Ovary (tissue), 9 donors: Measurements from ENCODE around the gene GGA1. TPM values are rescaled to one million over a fixed set of nuclear protein-coding genes. Genes with fewer than 3 reads are reported as not detected.

Source experiments
- DNase-seq, 5 donors: peaks; one replicate each; pipeline ENCODE4 v3.0.0-alpha.2; 2019 to 2020
- H3K27ac ChIP-seq, 2 donors: fragments of 200-600 bp; one replicate each; pipeline versions ENCODE4 v1.5.1 to v1.8.0; 2019 to 2022
- H3K27me3 ChIP-seq: fragments of 200-600 bp; one replicate; pipeline ENCODE4 v1.8.0; 2022
- H3K36me3 ChIP-seq: fragments of 200-600 bp; sonication (generic); one replicate; pipeline ENCODE4 v1.5.1; 2019
- H3K4me1 ChIP-seq: one replicate; pipeline ENCODE4 v1.8.1; 2013; ENCODE audit warnings: mild to moderate bottlenecking, moderate library complexity; ENCODE audit not compliant: insufficient read depth
- H3K4me3 ChIP-seq: fragments of 200-600 bp; sonication (generic); one replicate; pipeline ENCODE4 v1.5.1; 2017
- H3K9me3 ChIP-seq, 2 donors: fragments of 200-600 bp in 1 of 2; sonication (generic) in 1 of 2; one replicate each; pipeline versions ENCODE4 v1.5.1 to v1.8.1; 2013 to 2019; ENCODE audit warnings: mild to moderate bottlenecking in 1 of 2, moderate library complexity in 1 of 2
- EP300 ChIP-seq: sonication (generic); formaldehyde crosslinking; IDR thresholded peaks from one replicate; pipeline ENCODE4 v1.6.1; 2017; ENCODE audit warnings: antibody characterized with exemption
- POLR2A ChIP-seq: fragments of 450-650 bp; IDR thresholded peaks from one replicate; pipeline ENCODE4 v1.6.1; 2017; ENCODE audit warnings: antibody characterized with exemption, mild to moderate bottlenecking, moderate library complexity
- WGBS, 3 donors: extraction: QIAGEN DNeasy Blood & Tissue Kit in 1 of 3; methylation state at CpG; one replicate each; pipeline versions ENCODE4 v1.1.5 to v1.1.7; 2013 to 2017; 5-methylcytosine and 5-hydroxymethylcytosine counted together
- intact Hi-C, 4 donors: fragments of 100-400 bp; cut with DNase I; formaldehyde crosslinking; loops; one replicate each; pipeline versions ENCODE4 v1.11.0 to v1.15.1; 2022 to 2023
- polyA plus RNA-seq, 2 donors: library from polyadenylated mRNA; stranded (reverse); fragments of 200-250 nt in 1 of 2; fragments of 350-450 nt in 1 of 2; fragmentation: Illumina TruSeq in 1 of 2; extraction: RNeasy Lipid Tissue Mini Kit (QIAGEN cat#74804) in 1 of 2; gene quantifications; one replicate each; pipeline ENCODE4 v1.2.3, GENCODE V29; 2013 to 2014
- total RNA-seq, 7 donors: library from RNA; depleted of rRNA in 2 of 7; stranded (reverse); fragments of >200 nt in 2 of 7; fragmentation: NEBNext Ultra II Directional in 3 of 7; extraction: Animal tissue kit (Norgen Biotek cat#: 25700) in 3 of 7; gene quantifications; one replicate each; pipeline versions ENCODE4 v1.1.0 to v1.2.4, GENCODE V29; 2016 to 2023
- TF ChIP-seq, protein P1 (sequence below), 3 donors: fragments of 450-650 bp in 2 of 3; fragments of 200-600 bp in 1 of 3; IDR thresholded peaks; one replicate each; pipeline versions ENCODE4 v1.5.1 to v1.8.0; 2016 to 2022; ENCODE audit warnings: antibody characterized with exemption in 3 of 3, mild to moderate bottlenecking in 1 of 3
- donor health status: DM: no; HTN: no; CAD: no; lungs with moderate emphysema.
- donor health status: DM: no; HTN: no; CAD: no.
- donor health status: Bipolar disorder and iron deficiency.
- donor health status: DM: yes; HTN: yes; CAD: no.
- donor health status: DM: no; HTN: no; CAD: no.
- donor health status: DM: yes; HTN: yes; CAD: no.

The GGA1 gene
- total and polyA plus RNA-seq, 9 donors: 24.1 to 64.7 (median 46.6) TPM

DNA sequence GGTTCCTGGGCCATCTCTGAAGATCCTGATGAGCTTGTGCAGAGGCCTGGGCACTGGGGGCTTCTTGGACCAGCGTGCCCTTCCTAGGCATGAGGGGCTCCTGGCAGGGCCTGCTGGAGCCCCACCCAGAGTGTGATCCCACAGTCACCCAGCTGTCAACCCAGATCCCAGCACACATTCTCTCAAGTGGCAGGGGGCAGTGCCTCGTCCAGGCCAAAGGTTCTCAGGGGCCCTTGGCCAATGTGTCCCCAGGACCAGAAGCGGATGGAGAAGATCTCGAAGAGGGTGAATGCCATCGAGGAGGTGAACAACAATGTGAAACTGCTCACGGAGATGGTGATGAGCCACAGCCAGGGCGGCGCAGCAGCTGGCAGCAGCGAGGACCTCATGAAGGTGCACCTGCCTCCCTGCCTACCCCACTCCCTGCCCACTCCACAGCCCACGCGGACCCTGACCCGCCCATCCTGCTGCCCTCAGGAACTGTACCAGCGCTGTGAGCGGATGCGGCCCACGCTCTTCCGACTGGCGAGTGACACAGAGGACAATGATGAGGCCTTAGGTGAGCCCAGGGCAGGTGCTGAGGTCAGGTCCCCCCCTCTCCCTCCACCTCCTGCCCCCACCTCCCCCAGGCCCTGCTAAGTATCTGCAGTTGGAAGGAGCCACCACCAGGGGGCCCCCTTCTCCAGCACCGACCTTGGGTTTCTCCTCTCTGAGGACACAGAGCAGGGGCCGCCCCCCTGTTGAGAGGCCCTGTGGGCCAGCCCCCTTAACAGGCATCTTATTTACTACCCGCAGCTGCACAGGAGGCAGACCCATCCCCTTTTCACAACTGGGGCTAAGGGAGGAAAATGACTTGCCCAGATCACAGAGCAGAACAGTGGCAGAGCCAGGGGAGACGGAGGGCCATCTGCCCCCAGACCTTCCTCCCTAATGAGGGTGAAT, 14.7 kb downstream of the GGA1 start:
- WGBS, 3 donors: 59 to 66% (median 65%) methylated on average over 21 to 22 of the region's 22 CpGs
- intact Hi-C loops: loop anchor here in 3 of 4 donors (5.0 to 10.0 kb wide), 3 partner anchors 49 to 169 kb away; partner anchors contain the start of gene LGALS1 (in 1 of the 3)
- H3K4me1 ChIP-seq: peaks cover 4% of the 10 kb centered on the region
- H3K4me3 ChIP-seq: no peak overlapping the region
- DNase-seq: peak; percentile 59 to 84 (median 74)
- H3K27me3 ChIP-seq: no peaks in the 10 kb centered on the region
- H3K27ac ChIP-seq: peak overlapping the region in 1 of 2 donors; percentile 18
- H3K9me3 ChIP-seq: no peaks in the 10 kb centered on the region
- no peaks in the 10 kb centered on the region for H3K36me3 ChIP-seq
- TF ChIP-seq EP300: no peak
- TF ChIP-seq, protein P1, sequence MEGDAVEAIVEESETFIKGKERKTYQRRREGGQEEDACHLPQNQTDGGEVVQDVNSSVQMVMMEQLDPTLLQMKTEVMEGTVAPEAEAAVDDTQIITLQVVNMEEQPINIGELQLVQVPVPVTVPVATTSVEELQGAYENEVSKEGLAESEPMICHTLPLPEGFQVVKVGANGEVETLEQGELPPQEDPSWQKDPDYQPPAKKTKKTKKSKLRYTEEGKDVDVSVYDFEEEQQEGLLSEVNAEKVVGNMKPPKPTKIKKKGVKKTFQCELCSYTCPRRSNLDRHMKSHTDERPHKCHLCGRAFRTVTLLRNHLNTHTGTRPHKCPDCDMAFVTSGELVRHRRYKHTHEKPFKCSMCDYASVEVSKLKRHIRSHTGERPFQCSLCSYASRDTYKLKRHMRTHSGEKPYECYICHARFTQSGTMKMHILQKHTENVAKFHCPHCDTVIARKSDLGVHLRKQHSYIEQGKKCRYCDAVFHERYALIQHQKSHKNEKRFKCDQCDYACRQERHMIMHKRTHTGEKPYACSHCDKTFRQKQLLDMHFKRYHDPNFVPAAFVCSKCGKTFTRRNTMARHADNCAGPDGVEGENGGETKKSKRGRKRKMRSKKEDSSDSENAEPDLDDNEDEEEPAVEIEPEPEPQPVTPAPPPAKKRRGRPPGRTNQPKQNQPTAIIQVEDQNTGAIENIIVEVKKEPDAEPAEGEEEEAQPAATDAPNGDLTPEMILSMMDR (IDR thresholded peaks at IDR 0.05): peak; percentile 39 to 82 (median 62)

DNA sequence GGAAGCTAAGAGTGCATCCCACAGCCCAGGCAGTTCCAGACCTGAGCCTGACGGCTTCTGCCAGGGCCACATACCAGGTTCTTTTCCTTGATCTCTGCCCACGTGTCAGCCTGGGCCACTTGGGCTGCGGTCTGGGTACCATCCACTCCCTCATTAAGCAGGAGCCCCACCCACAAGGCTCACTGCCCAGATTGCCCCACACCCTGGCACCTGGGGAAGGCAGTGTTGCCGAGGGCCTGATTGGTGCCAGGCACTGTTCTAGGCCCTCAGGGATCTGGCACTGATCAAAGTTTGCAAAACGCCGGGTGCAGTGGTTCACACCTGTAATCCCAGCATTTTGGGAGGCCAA, 15.4 kb downstream of the GGA1 start:
- H3K27ac ChIP-seq: no peak overlapping the region
- H3K4me1 ChIP-seq: peaks cover 4% of the 10 kb centered on the region
- TF ChIP-seq, protein P1 (IDR thresholded peaks at IDR 0.05): no peak
- TF ChIP-seq EP300 (no peak), POLR2A (no peak)
- no peak overlapping the region for H3K4me3 ChIP-seq
- no peak for DNase-seq
- WGBS, 3 donors: 77 to 88% (median 82%) methylated on average over 6 of the region's 6 CpGs
- H3K36me3 ChIP-seq: no peaks in the 10 kb centered on the region
- no peaks in the 10 kb centered on the region for H3K27me3 ChIP-seq
- intact Hi-C loops: loop anchor here in 3 of 4 donors (5.0 to 10.0 kb wide), 3 partner anchors 48 to 168 kb away; partner anchors contain the start of gene LGALS1 (in 1 of the 3)
- H3K9me3 ChIP-seq: no peaks in the 10 kb centered on the region

DNA sequence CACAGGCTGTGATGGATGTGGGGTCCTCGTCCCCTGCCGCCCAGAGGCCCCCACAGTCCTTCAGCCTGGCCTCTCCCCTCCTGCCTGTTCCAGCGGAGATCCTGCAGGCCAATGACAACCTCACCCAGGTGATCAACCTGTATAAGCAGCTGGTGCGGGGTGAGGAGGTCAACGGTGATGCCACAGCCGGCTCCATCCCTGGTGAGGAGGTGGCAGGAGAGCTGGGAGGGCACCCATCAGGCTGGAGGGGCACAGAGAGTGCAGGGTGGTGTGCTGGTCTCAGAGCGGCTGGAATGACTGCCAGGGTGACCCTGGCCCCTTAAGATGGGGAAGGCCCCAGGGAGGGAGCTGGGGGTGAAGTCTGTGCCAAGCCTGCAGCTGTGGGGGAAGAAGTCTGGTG, 16.2 kb downstream of the GGA1 start:
- no peaks in the 10 kb centered on the region for H3K36me3 ChIP-seq
- intact Hi-C loops: loop anchor here in 3 of 4 donors (5.0 to 10.0 kb wide), 3 partner anchors 47 to 167 kb away; partner anchors contain the start of gene LGALS1 (in 1 of the 3)
- peak overlapping the region in 1 of 2 donors; percentile 49 for H3K27ac ChIP-seq
- WGBS, 3 donors: 74 to 85% (median 82%) methylated on average over 7 of the region's 7 CpGs
- no peaks in the 10 kb centered on the region for H3K27me3 ChIP-seq
- TF ChIP-seq EP300: no peak
- TF ChIP-seq, protein P1 (IDR thresholded peaks at IDR 0.05): no peak
- no peak for TF ChIP-seq POLR2A
- no peak overlapping the region for H3K4me3 ChIP-seq
- DNase-seq: peak in 1 of 5 donors; percentile 41
- no peaks in the 10 kb centered on the region for H3K9me3 ChIP-seq
- peaks cover 4% of the 10 kb centered on the region for H3K4me1 ChIP-seq

DNA sequence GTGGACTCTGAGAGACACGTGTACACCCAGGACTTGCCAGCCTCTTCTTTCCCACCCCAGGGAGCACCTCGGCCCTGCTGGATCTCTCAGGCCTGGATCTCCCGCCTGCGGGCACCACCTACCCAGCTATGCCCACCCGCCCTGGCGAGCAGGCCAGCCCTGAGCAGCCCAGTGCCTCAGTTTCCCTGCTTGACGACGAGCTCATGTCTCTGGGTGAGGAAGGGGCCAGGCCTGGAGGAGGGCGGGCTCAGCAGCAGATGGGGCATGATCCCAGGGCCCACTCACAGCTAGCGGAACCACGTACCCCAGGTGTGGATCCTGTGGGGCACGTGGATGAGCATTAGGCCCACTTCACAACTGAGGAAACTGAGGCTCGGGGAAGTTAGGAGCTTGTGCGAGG, 17.1 kb downstream of the GGA1 start:
- peak in 1 of 5 donors; percentile 59 for DNase-seq

More for the DNA sequence above, 17.1 kb downstream of the GGA1 start:
- no peaks in the 10 kb centered on the region for H3K27me3 ChIP-seq
- WGBS, 3 donors: 76 to 81% (median 77%) methylated on average over 14 of the region's 14 CpGs
- no peaks in the 10 kb centered on the region for H3K9me3 ChIP-seq
- H3K4me1 ChIP-seq: peaks cover 4% of the 10 kb centered on the region
- no peak for TF ChIP-seq POLR2A
- TF ChIP-seq EP300: no peak
- TF ChIP-seq, protein P1 (IDR thresholded peaks at IDR 0.05): no peak
- intact Hi-C loops: loop anchor here in 1 of 4 donors (10.0 kb wide), 1 partner anchor 49 kb away; the partner anchor contains the start of gene LGALS1
- peak overlapping the region; percentile 23 to 47 for H3K27ac ChIP-seq
- no peaks in the 10 kb centered on the region for H3K36me3 ChIP-seq
- no peak overlapping the region for H3K4me3 ChIP-seq
